Naive thymus-derived CD4-positive, alpha-beta T cell (primary cell): ENCODE results near the gene CCL25. TPM values are rescaled to one million over a fixed set of nuclear protein-coding genes. Genes with fewer than 3 reads are reported as not detected.

ENCODE experiments used
- ATAC-seq: fragments of 150-1000 bp; cut with Tn5 transposase; 2 replicates; pipeline ENCODE4 v1.10.0; 2021; ENCODE audit warnings: mild to moderate bottlenecking, moderate library complexity
- CTCF ChIA-PET: fragments of 350-600 bp; sonication (Branson Sonifier 250); formaldehyde crosslinking; loops from one replicate; lab custom pipeline; 2021; ENCODE audit warnings: antibody characterized with exemption; lab: Charles Lee
- POLR2A ChIA-PET: fragments of 350-600 bp; sonication (Branson Sonifier 250); formaldehyde crosslinking; loops from one replicate; lab custom pipeline; 2021; ENCODE audit warnings: antibody characterized with exemption, inconsistent platforms; lab: Charles Lee
- DNase-seq, 9 donors: peaks; one replicate each; pipeline versions ENCODE4 v3.0.0 to v3.0.0-alpha.2; 2020 to 2022; ENCODE audit warnings: mixed read lengths in 1 of 9
- H3K27ac ChIP-seq: one replicate; pipeline ENCODE4 v1.7.0; 2013; ENCODE audit warnings: mild to moderate bottlenecking, low read depth, low read length, moderate library complexity
- H3K27me3 ChIP-seq, 2 donors: one replicate each; pipeline ENCODE4 v1.7.0; 2013; ENCODE audit warnings: low read length in 2 of 2, mild to moderate bottlenecking in 2 of 2, moderate library complexity in 2 of 2; ENCODE audit not compliant: control insufficient read depth in 2 of 2, insufficient read depth in 2 of 2
- H3K36me3 ChIP-seq, 3 experiments: 1 replicate in 2 of 3; 2 replicates in 1 of 3; pipeline ENCODE4 v1.7.0; 2013; ENCODE audit warnings: low read length in 3 of 3, mild to moderate bottlenecking in 3 of 3, moderate library complexity in 1 of 3; ENCODE audit not compliant: insufficient read depth in 3 of 3, control insufficient read depth in 2 of 3
- H3K4me1 ChIP-seq, 2 donors: one replicate each; pipeline ENCODE4 v1.7.0; 2013; ENCODE audit warnings: low read length in 2 of 2, mild to moderate bottlenecking in 2 of 2, moderate library complexity in 1 of 2; ENCODE audit not compliant: control insufficient read depth in 2 of 2, insufficient read depth in 2 of 2
- H3K4me3 ChIP-seq: 2 replicates; pipeline ENCODE4 v1.7.0; 2013; ENCODE audit warnings: mild to moderate bottlenecking, low read length
- H3K9me3 ChIP-seq, 3 experiments: 1 replicate in 2 of 3; 2 replicates in 1 of 3; pipeline ENCODE4 v1.7.0; 2013; ENCODE audit warnings: low read length in 3 of 3; ENCODE audit not compliant: control insufficient read depth in 2 of 3
- H3K27ac Mint-ChIP-seq, 9 donors: one replicate each; pipeline ENCODE4 v1.8.0; 2020 to 2022; ENCODE audit warnings: mixed read lengths in 9 of 9, mild to moderate bottlenecking in 8 of 9, moderate library complexity in 5 of 9, inconsistent platforms in 2 of 9
- H3K27me3 Mint-ChIP-seq, 5 donors: one replicate each; pipeline ENCODE4 v1.8.0; 2021 to 2022; ENCODE audit warnings: mixed read lengths in 5 of 5, mild to moderate bottlenecking in 1 of 5
- H3K36me3 Mint-ChIP-seq, 5 donors: one replicate each; pipeline ENCODE4 v1.8.0; 2020 to 2022; ENCODE audit warnings: mixed read lengths in 5 of 5, mild to moderate bottlenecking in 3 of 5, inconsistent platforms in 1 of 5
- H3K4me1 Mint-ChIP-seq, 7 donors: one replicate each; pipeline ENCODE4 v1.8.0; 2020 to 2022; ENCODE audit warnings: mixed read lengths in 7 of 7, mild to moderate bottlenecking in 3 of 7, inconsistent platforms in 1 of 7
- H3K4me3 Mint-ChIP-seq, 10 donors: one replicate each; pipeline ENCODE4 v1.8.0; 2020 to 2022; ENCODE audit warnings: mild to moderate bottlenecking in 10 of 10, mixed read lengths in 10 of 10, moderate library complexity in 6 of 10, inconsistent platforms in 2 of 10
- H3K9me3 Mint-ChIP-seq, 11 donors: one replicate each; pipeline ENCODE4 v1.8.0; 2020 to 2022; ENCODE audit warnings: mixed read lengths in 11 of 11, mild to moderate bottlenecking in 4 of 11, inconsistent platforms in 1 of 11, moderate library complexity in 1 of 11
- intact Hi-C, 2 donors: fragments of 100-400 bp; cut with micrococcal nuclease; formaldehyde crosslinking; loops; one replicate each; pipeline ENCODE4 v1.15.1; 2023
- polyA plus RNA-seq, 2 donors: library from polyadenylated mRNA; unstranded; fragments of 300-500 nt; fragmentation: Illumina TruSeq; gene quantifications; one replicate each; pipeline ENCODE4 v1.2.3, GENCODE V29; 2021
- total RNA-seq, 6 experiments: library from RNA in 5 of 6; stranded (reverse) in 5 of 6; gene quantifications; 1 replicate in 5 of 6; 2 replicates in 1 of 6; pipeline ENCODE4 v1.2.3 and lab custom pipeline; 2021 to 2026

The CCL25 gene, protein sequence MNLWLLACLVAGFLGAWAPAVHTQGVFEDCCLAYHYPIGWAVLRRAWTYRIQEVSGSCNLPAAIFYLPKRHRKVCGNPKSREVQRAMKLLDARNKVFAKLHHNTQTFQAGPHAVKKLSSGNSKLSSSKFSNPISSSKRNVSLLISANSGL
- total RNA-seq = 1 to 10 TPM in 1 of 5 experiments, not detected in 4; 2.3 TPM
- polyA plus RNA-seq = not detected
- total RNA-seq (lab: John Stamatoyannopoulos, UW) = not detected

GRCh38 chr19:8052464-8052859 is at the start of gene CCL25:
Gene CCL25, plus strand, starts transcription at chr19:8052760. Its CDS starts 290 bp downstream, at chr19:8053050.
- Histone ChIP-seq H3K4me3 (no peak within 1 kb of the TSS), H3K9me3 (no peaks in the 10 kb centered on the region), H3K4me1 (peaks cover 0 to 8% of the 10 kb centered on the region in 2 donors), H3K27me3 (no peaks in the 10 kb centered on the region), H3K36me3 (no peaks in the 10 kb centered on the region), H3K27ac (peak within 1 kb of the TSS; percentile 41)
- Mint-ChIP-seq H3K4me3 (peak within 1 kb of the TSS in 8 of 10 donors; percentile 1 to 80 (median 28)), H3K9me3 (no peaks in the 10 kb centered on the region), H3K27ac (peak within 1 kb of the TSS in 8 of 9 donors; percentile 21 to 93 (median 59)), H3K27me3 (peaks cover 0 to 15% (median 0%) of the 10 kb centered on the region in 5 donors), H3K4me1 (peaks cover 6 to 19% (median 13%) of the 10 kb centered on the region in 7 donors), H3K36me3 (peaks cover 0 to 1% (median 0%) of the 10 kb centered on the region in 5 donors)
- DNase-seq = no peak
- intact Hi-C loops = loop anchor here (5.0 kb wide), 2 partner anchors 45 to 50 kb away; partner anchors contain the start of gene ELAVL1 (in 1 of the 2)
- ATAC-seq = no peak
- ChIA-PET POLR2A (no interaction called here), CTCF (no interaction called here)

- ATAC-seq (no peak), DNase-seq (no peak)
- peaks cover 0 to 4% (median 0%) of the 10 kb centered on the region in 5 donors for H3K36me3 Mint-ChIP-seq
- Histone ChIP-seq H3K27me3 (no peaks in the 10 kb centered on the region), H3K9me3 (no peaks in the 10 kb centered on the region), H3K27ac (peak overlapping the region; percentile 70), H3K4me3 (peak overlapping the region; percentile 45), H3K4me1 (peaks cover 20 to 25% of the 10 kb centered on the region in 2 donors), H3K36me3 (peaks cover 0 to 12% (median 0%) of the 10 kb centered on the region in 3 experiments)
- H3K4me3 Mint-ChIP-seq = peak overlapping the region; percentile 88 to 97 (median 92)
- H3K27ac Mint-ChIP-seq = peak overlapping the region; percentile 78 to 94 (median 90)
- peaks cover 40 to 57% (median 47%) of the 10 kb centered on the region in 7 donors for H3K4me1 Mint-ChIP-seq
- ChIA-PET POLR2A (interaction anchor here (1.1 kb wide), 1 partner anchor 59 kb away, joined by 3 read pairs; no protein-coding TSS in a partner anchor), CTCF (interaction anchor here (0.6 to 1.1 kb wide), 2 partner anchors 59 to 60 kb away, joined by 4 read pairs; partner anchors contain the start of gene TIMM44)
- H3K27me3 Mint-ChIP-seq = no peaks in the 10 kb centered on the region
- intact Hi-C loops = loop anchor here (5.0 kb wide), 2 partner anchors 48 to 137 kb away; partner anchors contain the start of gene CCL25 (in 1 of the 2)
- no peaks in the 10 kb centered on the region for H3K9me3 Mint-ChIP-seq
Observed at GRCh38 chr19:8004001-8004400, 48.6 kb upstream of the CCL25 start.

DNA sequence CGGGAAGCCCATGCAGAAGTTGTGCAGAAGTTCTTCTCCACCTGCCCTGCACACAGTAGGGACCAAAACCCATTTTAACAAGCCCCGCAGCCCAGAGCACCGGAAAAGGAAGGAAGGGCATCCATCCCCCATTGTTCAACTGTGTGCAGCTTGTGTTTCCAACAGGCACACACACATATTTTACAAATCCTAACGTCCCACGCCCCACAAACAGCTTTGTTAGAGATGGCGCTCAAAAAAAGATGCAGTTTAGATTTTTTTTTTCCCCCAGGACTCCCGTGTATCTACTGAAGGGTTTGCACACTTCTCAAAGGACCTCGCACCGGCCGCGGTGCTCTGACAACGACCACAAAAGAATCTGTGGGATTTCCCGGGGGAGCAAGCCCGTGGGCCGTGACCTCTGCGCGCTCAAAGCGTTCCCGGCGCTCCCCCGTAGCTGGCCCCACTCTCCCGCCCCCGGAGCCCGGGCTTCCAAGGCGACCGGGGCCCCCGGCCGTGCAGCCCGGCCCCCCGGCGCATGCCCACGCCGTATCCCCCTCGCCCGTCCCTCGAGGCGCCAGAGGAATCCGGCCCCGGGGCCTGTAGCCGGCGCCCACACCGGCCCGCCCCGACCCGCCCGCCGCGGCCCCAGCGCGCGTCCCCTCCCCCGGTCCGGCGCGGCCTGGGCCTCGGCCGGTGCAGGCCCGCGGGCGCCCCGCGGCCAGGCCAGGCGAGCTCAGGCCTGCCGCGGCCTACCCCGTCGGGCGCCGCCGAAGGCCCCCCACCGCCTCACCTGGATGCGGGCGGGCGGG is 47.6 kb upstream of the CCL25 start:
- peaks cover 36 to 51% (median 42%) of the 10 kb centered on the region in 7 donors for H3K4me1 Mint-ChIP-seq
- ChIA-PET POLR2A (interaction anchor here (0.6 to 1.6 kb wide), 4 partner anchors 60 to 1111 kb away, joined by 3 to 8 read pairs (median 3); partner anchors contain the start of gene TIMM44), CTCF (interaction anchor here (0.6 to 1.1 kb wide), 2 partner anchors 60 to 61 kb away, joined by 4 read pairs; partner anchors contain the start of gene TIMM44)
- peak overlapping the region; percentile 45 for H3K4me3 ChIP-seq
- peaks cover 0 to 4% (median 0%) of the 10 kb centered on the region in 5 donors for H3K36me3 Mint-ChIP-seq
- peak overlapping the region; percentile 70 for H3K27ac ChIP-seq
- DNase-seq (peak in 4 of 9 donors; percentile 2 to 62 (median 16)), ATAC-seq (peak; percentile 36)
- H3K27me3 ChIP-seq = no peaks in the 10 kb centered on the region
- peaks cover 0 to 7% (median 0%) of the 10 kb centered on the region in 3 experiments for H3K36me3 ChIP-seq
- H3K9me3 ChIP-seq = no peaks in the 10 kb centered on the region
- intact Hi-C loops = loop anchor here (1.0 to 5.0 kb wide), 4 partner anchors 47 to 378 kb away; partner anchors contain the start of genes CCL25 (in 2 of the 2), PET100 (in 1 of the 2), TIMM44 (in 1 of the 2) and XAB2 (in 1 of the 2)
- H3K27ac Mint-ChIP-seq = peak overlapping the region; percentile 78 to 94 (median 90)
- H3K9me3 Mint-ChIP-seq = no peaks in the 10 kb centered on the region
- peaks cover 20 to 25% of the 10 kb centered on the region in 2 donors for H3K4me1 ChIP-seq
- H3K27me3 Mint-ChIP-seq = no peaks in the 10 kb centered on the region
- peak overlapping the region; percentile 88 to 97 (median 92) for H3K4me3 Mint-ChIP-seq

GRCh38 chr19:8005534-8006256 is 46.9 kb upstream of the CCL25 start, which contains the start of gene ELAVL1:
Gene ELAVL1, minus strand, starts transcription at chr19:8005641. Its CDS starts 13,826 bp downstream, at chr19:7991815.
- no peaks in the 10 kb centered on the region for H3K27me3 ChIP-seq
- CTCF ChIA-PET = no interaction called here
- DNase-seq = peak; percentile 80 to 96 (median 88)
- H3K9me3 ChIP-seq = no peaks in the 10 kb centered on the region
- peak; percentile 96 for ATAC-seq
- H3K4me3 ChIP-seq = peak within 1 kb of the TSS; percentile 86
- H3K27ac ChIP-seq = peak within 1 kb of the TSS; percentile 93
- peaks cover 30 to 43% (median 37%) of the 10 kb centered on the region in 7 donors for H3K4me1 Mint-ChIP-seq
- H3K36me3 Mint-ChIP-seq = peaks cover 0 to 4% (median 0%) of the 10 kb centered on the region in 5 donors
- POLR2A ChIA-PET = interaction anchor here (0.6 to 1.6 kb wide), 2 partner anchors 46 to 62 kb away, joined by 3 to 8 read pairs; partner anchors contain the start of gene TIMM44
- H3K36me3 ChIP-seq = peaks cover 0 to 5% (median 0%) of the 10 kb centered on the region in 3 experiments
- intact Hi-C loops = loop anchor here in 1 of 2 donors (1.0 to 5.0 kb wide), 3 partner anchors 47 to 378 kb away; partner anchors contain the start of genes CCL25, PET100, TIMM44 and XAB2
- H3K4me3 Mint-ChIP-seq = peak within 1 kb of the TSS; percentile 88 to 97 (median 92)
- peak within 1 kb of the TSS; percentile 78 to 94 (median 90) for H3K27ac Mint-ChIP-seq
- H3K27me3 Mint-ChIP-seq = no peaks in the 10 kb centered on the region
- no peaks in the 10 kb centered on the region for H3K9me3 Mint-ChIP-seq
- H3K4me1 ChIP-seq = peaks cover 20 to 25% of the 10 kb centered on the region in 2 donors

- intact Hi-C loops = loop anchor here (1.0 to 5.0 kb wide), 2 partner anchors 234 to 235 kb away; no protein-coding TSS in a partner anchor
- peak; percentile 97 for ATAC-seq
- no peaks in the 10 kb centered on the region for H3K27me3 ChIP-seq
- H3K4me3 ChIP-seq = no peak overlapping the region
- no peaks in the 10 kb centered on the region for H3K4me1 ChIP-seq
- H3K9me3 ChIP-seq = no peaks in the 10 kb centered on the region
- ChIA-PET CTCF (no interaction called here), POLR2A (no interaction called here)
- H3K9me3 Mint-ChIP-seq = no peaks in the 10 kb centered on the region
- H3K36me3 Mint-ChIP-seq = peaks cover 0 to 4% (median 0%) of the 10 kb centered on the region in 5 donors
- no peak overlapping the region for H3K27ac ChIP-seq
- H3K4me1 Mint-ChIP-seq = peaks cover 0 to 10% (median 9%) of the 10 kb centered on the region in 7 donors
- no peak overlapping the region for H3K4me3 Mint-ChIP-seq
- H3K27ac Mint-ChIP-seq = peak overlapping the region in 5 of 9 donors; percentile 27 to 62 (median 40)
- no peaks in the 10 kb centered on the region for H3K27me3 Mint-ChIP-seq
- no peaks in the 10 kb centered on the region for H3K36me3 ChIP-seq
- DNase-seq = peak in 6 of 9 donors; percentile 11 to 60 (median 50)
Observed at GRCh38 chr19:8017808-8018207, 34.8 kb upstream of the CCL25 start.
